Endometrial microvascular endothelial cells (primary cell): ENCODE results near the gene CPZ. TPM values are rescaled to one million over a fixed set of nuclear protein-coding genes. Genes with fewer than 3 reads are reported as not detected.

Experiments
- in situ Hi-C: cut with HindIII; loops from 2 replicates; pipeline ENCODE4 v1.10.0; 2017; ENCODE audit warnings: low sequenced_read_pairs, low pct_unique_long_range_greater_than_20kb; ENCODE audit errors: inconsistent ontology term
- total RNA-seq: library from RNA; depleted of rRNA; stranded (reverse); fragments of >200 nt; gene quantifications from one replicate; pipeline ENCODE4 v1.2.3, GENCODE V29; 2015; ENCODE audit errors: inconsistent ontology term

Gene CPZ
- total RNA-seq, 1 donor from 2014 or later: not detected

- in situ Hi-C loops: no loop called here
Observed at GRCh38 chr4:8577972-8578371, 14.6 kb upstream of the CPZ start.

- in situ Hi-C loops: no loop called here
Observed at GRCh38 chr4:8578717-8579116, 13.8 kb upstream of the CPZ start.

- in situ Hi-C loops: no loop called here
Observed at GRCh38 chr4:8579526-8580320, 12.8 kb upstream of the CPZ start.

GRCh38 chr4:8580321-8581093, 12.1 kb upstream of the CPZ start, which contains the start of gene GPR78:
Gene GPR78 (plus strand): TSS chr4:8580392. CDS start chr4:8580983, 591 bp downstream.
- in situ Hi-C loops: no loop called here

GRCh38 chr4:8581094-8581861, 11.3 kb upstream of the CPZ start:
- in situ Hi-C loops: no loop called here

- in situ Hi-C loops: no loop called here
Observed at GRCh38 chr4:8582016-8582415, 10.5 kb upstream of the CPZ start.

GRCh38 chr4:8582436-8582835, 10.1 kb upstream of the CPZ start:
- in situ Hi-C loops: no loop called here

- in situ Hi-C loops: no loop called here
Observed at GRCh38 chr4:8582941-8583654, 9.5 kb upstream of the CPZ start.

GRCh38 chr4:8583655-8584025, 8.9 kb upstream of the CPZ start:
- in situ Hi-C loops: no loop called here

- in situ Hi-C loops: no loop called here
Observed at GRCh38 chr4:8585186-8585585, 7.4 kb upstream of the CPZ start.

GRCh38 chr4:8585721-8586212, 6.8 kb upstream of the CPZ start:
- in situ Hi-C loops: no loop called here

GRCh38 chr4:8586246-8586645, 6.3 kb upstream of the CPZ start:
- in situ Hi-C loops: no loop called here

GRCh38 chr4:8586671-8587468, 5.7 kb upstream of the CPZ start:
- in situ Hi-C loops: no loop called here

- in situ Hi-C loops: no loop called here
Observed at GRCh38 chr4:8587469-8588195, 4.9 kb upstream of the CPZ start.

GRCh38 chr4:8588196-8588470, 4.4 kb upstream of the CPZ start:
- in situ Hi-C loops: no loop called here

GRCh38 chr4:8589336-8589735, 3.2 kb upstream of the CPZ start:
- in situ Hi-C loops: no loop called here

- in situ Hi-C loops: no loop called here
Observed at GRCh38 chr4:8589823-8590545, 2.6 kb upstream of the CPZ start.
